K562 (cell line): ENCODE data around the gene SGPL1. TPM values are rescaled to one million over a fixed set of nuclear protein-coding genes. Genes with fewer than 3 reads are reported as not detected.

Source experiments
- ATAC-seq: fragments of 200-7000 bp; cut with Tn5 transposase; 3 replicates; pipeline ENCODE4 v1.9.1; 2020; ENCODE audit warnings: moderate library complexity
- BruUV-seq: library from RNA; stranded (reverse); fragments of 400-500 nt; replicated peaks from 2 replicates; lab custom pipeline; 2021; lab: Mats Ljungman, UMichigan
- CTCF ChIA-PET: fragments of 300-600 bp; formaldehyde crosslinking; extraction: SDS; loops from one replicate; lab custom pipeline; 2021; ENCODE audit warnings: low intra/inter-chr PET ratio; lab: Yijun Ruan, JAX
- POLR2A ChIA-PET: fragments of 300-600, 350-650 bp; sonication (Branson Sonifier 250); formaldehyde crosslinking; extraction: SDS; loops from one replicate; lab custom pipeline; 2021; ENCODE audit warnings: antibody characterized with exemption, inconsistent platforms; lab: Yijun Ruan, JAX
- DNase-seq, 4 experiments: peaks; one replicate each; pipeline versions ENCODE4 v3.0.0 to v3.0.0-alpha.2; 2011 to 2018; ENCODE audit warnings: low spot score in 3 of 4, mixed read lengths in 3 of 4; ENCODE audit errors: extremely low read depth in 1 of 4
- FAIRE-seq: peaks from 2 replicates; lab custom pipeline; 2011; peaks lifted over from hg19 to GRCh38; lab: Jason Lieb, UNC
- H2AFZ ChIP-seq: 2 replicates; pipeline ENCODE4 v1.6.0; 2011; ENCODE audit warnings: low read depth, low read length, control low read depth, inconsistent platforms
- H3K27ac ChIP-seq: fragments of 200-600 bp; 3 replicates; pipeline ENCODE4 v1.8.0; 2011; ENCODE audit warnings: low read depth, mild to moderate bottlenecking, control low read depth, inconsistent platforms, low read length, moderate library complexity, mixed read lengths; ENCODE audit errors: extremely low read depth
- H3K27me3 ChIP-seq, 2 experiments: fragments of 300-600 bp in 1 of 2; 2 replicates in 1 of 2; 3 replicates in 1 of 2; pipeline versions ENCODE4 v1.6.0 to v1.8.0; 2011; ENCODE audit warnings: inconsistent platforms in 2 of 2, low read length in 2 of 2, mild to moderate bottlenecking in 1 of 2, mixed read lengths in 1 of 2, moderate library complexity in 1 of 2; ENCODE audit not compliant: control insufficient read depth in 2 of 2, insufficient read depth in 2 of 2
- H3K36me3 ChIP-seq: fragments of 300-600 bp; 3 replicates; pipeline ENCODE4 v1.8.0; 2011; ENCODE audit warnings: mild to moderate bottlenecking, low read length, inconsistent platforms; ENCODE audit not compliant: control insufficient read depth, insufficient read depth
- H3K4me1 ChIP-seq, 2 experiments: fragments of 200-600 bp in 1 of 2; replicated peaks in 1 of 2; 2 replicates in 1 of 2; 3 replicates in 1 of 2; pipeline versions ENCODE4 v1.5.1 to v1.8.0; 2011; ENCODE audit warnings: inconsistent platforms in 2 of 2, low read length in 2 of 2, mild to moderate bottlenecking in 1 of 2, mixed read lengths in 1 of 2, moderate library complexity in 1 of 2; ENCODE audit not compliant: control insufficient read depth in 2 of 2, insufficient read depth in 2 of 2
- H3K4me2 ChIP-seq: 2 replicates; pipeline ENCODE4 v1.6.1; 2011; ENCODE audit warnings: low read length, control low read depth, inconsistent platforms, mixed read lengths; ENCODE audit not compliant: insufficient read depth
- H3K4me3 ChIP-seq: fragments of 200-600 bp; sonication (generic), shearing (Covaris generic); 2 replicates; pipeline ENCODE4 v1.5.1; 2016; ENCODE audit warnings: control low read depth, inconsistent platforms
- H3K79me2 ChIP-seq: fragments of 200-600 bp; 3 replicates; pipeline ENCODE4 v1.8.0; 2011; ENCODE audit warnings: low read length, inconsistent platforms; ENCODE audit not compliant: control insufficient read depth, insufficient read depth
- H3K9ac ChIP-seq, 2 experiments: 2 replicates each; pipeline versions ENCODE4 v1.6.0 to v1.6.1; 2011; ENCODE audit warnings: low read depth in 2 of 2, low read length in 2 of 2, control low read depth in 1 of 2, inconsistent platforms in 1 of 2, mild to moderate bottlenecking in 1 of 2, mixed read lengths in 1 of 2; ENCODE audit not compliant: insufficient read depth in 1 of 2
- H3K9me1 ChIP-seq: one replicate; pipeline ENCODE4 v1.6.0; 2011; ENCODE audit warnings: inconsistent platforms, mild to moderate bottlenecking, low read length, moderate library complexity; ENCODE audit not compliant: control insufficient read depth, insufficient read depth
- H3K9me3 ChIP-seq: replicated peaks from 2 replicates; pipeline ENCODE4 v1.5.1; 2011; ENCODE audit warnings: low read depth, low read length, inconsistent platforms; ENCODE audit not compliant: control insufficient read depth, insufficient read depth
- H4K20me1 ChIP-seq: replicated peaks from 2 replicates; pipeline ENCODE4 v1.6.1; 2011; ENCODE audit warnings: low read length, inconsistent platforms, mixed read lengths; ENCODE audit not compliant: control insufficient read depth, insufficient read depth
- BRD4 ChIP-seq: fragments of 200-600 bp; sonication (generic); IDR thresholded peaks from 2 replicates; pipeline ENCODE4 v1.6.1; 2017; ENCODE audit warnings: inconsistent platforms
- C11orf30 ChIP-seq: fragments of 450-650 bp; IDR thresholded peaks from 2 replicates; pipeline ENCODE4 v1.6.1; 2016; ENCODE audit warnings: low read depth, mild to moderate bottlenecking
- DIDO1 ChIP-seq: fragments of 450-650 bp; IDR thresholded peaks from 2 replicates; pipeline ENCODE4 v1.6.1; 2016; ENCODE audit warnings: low read depth, missing biosample characterization, missing genetic modification characterization
- E2F3 ChIP-seq: fragments of 250-450 bp; sonication (Bioruptor Pico); IDR thresholded peaks from 2 replicates; pipeline ENCODE4 v1.4.0; 2020; ENCODE audit warnings: mild to moderate bottlenecking
- FOXK1 ChIP-seq: sonication (generic); formaldehyde crosslinking; IDR thresholded peaks from 2 replicates; pipeline ENCODE4 v1.8.0; 2022; ENCODE audit warnings: missing genetic modification reagents, mild to moderate bottlenecking, borderline replicate concordance
- JUND ChIP-seq, 2 experiments: IDR thresholded peaks; 2 replicates in 1 of 2; 3 replicates in 1 of 2; pipeline ENCODE4 v1.6.1; 2011; ENCODE audit warnings: borderline replicate concordance in 2 of 2, low read depth in 2 of 2, low read length in 2 of 2, improper control_type of control experiment in 1 of 2, missing biosample characterization in 1 of 2, missing genetic modification characterization in 1 of 2, missing genetic modification reagents in 1 of 2
- MCM7 ChIP-seq, 2 experiments: fragments of 450-650 bp; IDR thresholded peaks; 2 replicates each; pipeline ENCODE4 v1.6.1; 2016 to 2018
- ZBTB1 ChIP-seq: sonication (generic); formaldehyde crosslinking; IDR thresholded peaks from 2 replicates; pipeline ENCODE4 v1.8.1; 2023; ENCODE audit warnings: missing genetic modification reagents, low read depth, mild to moderate bottlenecking, borderline replicate concordance
- ZNF263 ChIP-seq: sonication (generic); formaldehyde crosslinking; IDR thresholded peaks from 2 replicates; pipeline ENCODE4 v1.8.0; 2022; ENCODE audit warnings: mild to moderate bottlenecking, missing genetic modification reagents, borderline replicate concordance
- ZNF316 ChIP-seq: fragments of 450-650 bp; IDR thresholded peaks from 2 replicates; pipeline ENCODE4 v1.6.1; 2016
- WGBS: fragments of 100-300 bp; shearing (Covaris generic); methylation state at CpG from one replicate; pipeline ENCODE4 v1.1.6; 2016; ENCODE audit warnings: low coverage, mixed read lengths; ENCODE audit not compliant: insufficient coverage; ENCODE audit errors: missing lambda C conversion rate; 5-methylcytosine and 5-hydroxymethylcytosine counted together
- in situ Hi-C: fragments of 300-500 bp; cut with MboI; formaldehyde crosslinking; loops from 4 replicates; pipeline ENCODE4 v1.15.0; 2018; ENCODE audit warnings: inconsistent platforms, mixed read lengths
- intact Hi-C: fragments of 100-400 bp; cut with micrococcal nuclease; formaldehyde crosslinking; loops from 2 replicates; pipeline ENCODE4 v1.14.2; 2022
- polyA plus RNA-seq, 8 experiments: library from polyadenylated mRNA; depleted of rRNA in 4 of 8; stranded (reverse) in 5 of 8; unstranded in 3 of 8; fragments of >200 nt; fragmentation: Nextera tagmentation in 2 of 8; fragmentation: Illumina TruSeq in 1 of 8; extraction: Ambion mirVana in 2 of 8; extraction: Trizol in 1 of 8; gene quantifications; 2 replicates each; pipeline versions ENCODE4 v1.2.1 to v1.2.3, GENCODE V29; 2011 to 2014; ENCODE audit warnings: inconsistent platforms in 1 of 8, missing spikeins in 1 of 8
- total RNA-seq, 7 experiments: library from RNA; depleted of rRNA in 6 of 7; stranded (reverse); fragments of >200 nt in 6 of 7; fragmentation: Illumina TruSeq in 2 of 7; extraction: Trizol in 2 of 7; gene quantifications; 2 replicates each; pipeline versions ENCODE4 v1.2.1 to v1.2.3, GENCODE V29; 2011 to 2021; ENCODE audit warnings: low replicate concordance in 1 of 7
- TF ChIP-seq, protein P1 (sequence below): fragments of 250-450 bp; sonication (Bioruptor Pico); IDR thresholded peaks from 2 replicates; pipeline ENCODE4 v1.5.0; 2021; ENCODE audit warnings: mild to moderate bottlenecking, moderate library complexity
- TF ChIP-seq, protein P2 (sequence below): fragments of 450-650 bp; IDR thresholded peaks from 2 replicates; pipeline ENCODE4 v1.6.1; 2016; ENCODE audit warnings: antibody characterized with exemption
- TF ChIP-seq, protein P3 (sequence below): fragments of 250-450 bp; sonication (Bioruptor Pico); IDR thresholded peaks from 2 replicates; pipeline ENCODE4 v1.4.0; 2020; ENCODE audit warnings: mild to moderate bottlenecking, moderate library complexity
- TF ChIP-seq, protein P4 (sequence below): fragments of 450-650 bp; formaldehyde crosslinking; IDR thresholded peaks from 2 replicates; pipeline ENCODE4 v1.4.0; 2020; ENCODE audit warnings: mild to moderate bottlenecking, moderate library complexity

Gene SGPL1
- total and polyA plus RNA-seq, 9 of the 15 experiments (the other 6 are each of a cell fraction or from before 2014, with no cell fraction given), result 6.0 to 18.0 (median 8.7) TPM

DNA sequence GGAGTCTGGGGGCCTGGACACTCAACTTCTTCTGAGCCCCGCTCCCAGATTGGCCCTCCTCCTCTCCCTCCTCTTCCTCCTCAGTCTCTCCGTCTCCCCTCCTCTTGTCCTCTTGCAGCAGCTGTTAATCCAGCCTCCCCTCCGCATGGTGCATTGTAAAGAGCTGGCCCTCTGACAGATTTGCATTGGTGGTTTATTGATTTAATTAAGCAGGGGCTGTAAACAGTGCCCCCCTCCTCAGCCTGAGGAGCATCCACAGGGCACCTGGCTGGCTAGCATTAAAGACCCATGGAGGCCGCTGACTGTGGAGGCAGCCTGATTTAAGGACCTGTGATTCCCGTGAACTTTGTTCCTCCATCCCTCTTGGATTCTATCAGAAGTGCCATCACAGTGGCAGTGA is 101.5 kb downstream of the SGPL1 start (continued):
- TF ChIP-seq, protein P1, sequence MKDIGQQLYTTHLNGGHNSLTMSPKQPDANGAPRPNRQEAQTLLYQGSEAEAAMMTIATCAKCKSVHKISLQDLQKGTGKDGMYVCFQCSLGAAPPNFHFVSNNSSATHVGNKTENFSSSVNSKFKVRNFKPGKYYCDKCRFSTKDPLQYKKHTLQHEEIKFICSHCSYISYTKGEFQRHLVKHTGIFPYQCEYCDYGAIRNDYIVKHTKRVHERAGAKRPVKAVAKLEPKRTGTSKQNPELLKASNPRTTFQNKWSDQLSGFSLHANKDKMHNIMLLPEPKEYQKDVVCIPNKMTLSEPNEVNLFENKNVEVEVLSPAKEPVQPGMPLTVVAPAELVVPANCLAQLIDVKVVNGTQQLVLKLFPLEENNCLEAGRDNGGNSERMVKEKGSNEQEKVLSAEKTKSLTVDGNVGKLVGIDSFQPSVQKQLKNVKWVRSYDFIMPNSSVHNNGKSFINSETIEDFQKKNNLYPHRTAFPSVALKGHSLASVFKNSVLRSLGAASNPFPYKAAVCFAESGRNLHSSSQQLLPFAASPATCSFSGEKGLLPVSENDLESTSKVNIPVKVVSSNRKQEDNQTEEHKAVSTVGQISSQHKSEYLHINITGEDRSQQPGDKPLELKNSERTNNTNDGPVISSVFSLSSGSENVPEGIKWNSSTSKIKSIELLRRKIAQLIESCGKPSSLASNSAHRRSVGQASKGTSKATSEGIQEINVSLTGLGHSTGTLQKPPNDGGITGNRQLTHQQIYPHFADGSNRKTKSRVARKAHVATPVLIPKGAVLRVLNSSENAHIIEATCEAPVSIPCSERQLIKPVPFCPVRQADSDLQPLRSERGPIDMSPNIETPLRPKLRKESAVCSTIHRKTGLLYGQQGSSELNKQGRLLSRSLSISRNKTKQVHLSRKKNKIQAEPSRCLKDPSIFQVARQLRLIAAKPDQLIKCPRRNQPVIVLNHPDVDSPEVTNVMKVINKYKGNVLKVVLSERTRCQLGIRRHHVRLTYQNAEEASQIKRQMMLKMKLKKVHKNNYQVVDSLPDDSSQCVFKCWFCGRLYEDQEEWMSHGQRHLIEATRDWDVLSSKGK (CRISPR knock-in tag), result no peak
- no peak; the same call in 1 of the 2 replicates for TF ChIP-seq ZNF263
- no peak for TF ChIP-seq JUND (IDR thresholded peaks at IDR 0.05; ENCODE audit: borderline replicate concordance, low read depth, low read length)
- TF ChIP-seq JUND (tag; IDR thresholded peaks at IDR 0.05; ENCODE audit: borderline replicate concordance, low read depth, low read length), result no peak
- TF ChIP-seq DIDO1 (tag), result no peak
- TF ChIP-seq, protein P2, sequence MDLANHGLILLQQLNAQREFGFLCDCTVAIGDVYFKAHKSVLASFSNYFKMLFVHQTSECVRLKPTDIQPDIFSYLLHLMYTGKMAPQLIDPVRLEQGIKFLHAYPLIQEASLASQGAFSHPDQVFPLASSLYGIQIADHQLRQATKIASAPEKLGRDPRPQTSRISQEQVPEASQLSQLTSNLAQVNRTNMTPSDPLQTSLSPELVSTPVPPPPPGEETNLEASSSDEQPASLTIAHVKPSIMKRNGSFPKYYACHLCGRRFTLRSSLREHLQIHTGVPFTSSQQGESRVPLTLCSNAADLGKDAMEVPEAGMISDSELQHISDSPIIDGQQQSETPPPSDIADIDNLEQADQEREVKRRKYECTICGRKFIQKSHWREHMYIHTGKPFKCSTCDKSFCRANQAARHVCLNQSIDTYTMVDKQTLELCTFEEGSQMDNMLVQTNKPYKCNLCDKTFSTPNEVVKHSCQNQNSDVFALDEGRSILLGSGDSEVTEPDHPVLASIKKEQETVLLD, result no peak

DNA sequence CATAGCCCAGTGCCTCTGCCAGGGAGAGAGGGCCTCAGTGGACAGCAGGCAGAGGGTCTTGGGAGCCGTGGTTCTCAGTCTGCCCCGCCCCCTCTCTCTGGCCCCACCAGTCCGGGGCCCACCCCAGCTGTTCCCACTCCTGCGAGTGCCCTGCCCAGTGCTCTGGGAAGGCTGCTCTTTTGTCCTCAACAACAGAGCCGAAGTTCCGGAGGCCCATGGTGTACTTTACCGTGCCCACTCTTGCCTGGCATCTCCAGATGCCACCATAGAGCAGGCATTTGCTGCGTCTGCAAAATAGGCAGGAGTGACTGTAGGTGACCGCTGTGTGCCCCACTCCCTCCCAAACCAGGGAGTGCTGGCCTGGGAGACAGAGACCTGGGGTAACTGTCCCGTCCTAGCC is 101.9 kb downstream of the SGPL1 start:
- ChIA-PET CTCF (no interaction called here), POLR2A (no interaction called here)
- Histone ChIP-seq H4K20me1 (peaks cover 17% of the 10 kb centered on the region), H3K79me2 (no peaks in the 10 kb centered on the region), H3K4me1 (peaks cover 0 to 6% of the 10 kb centered on the region in 2 experiments; a peak in 1 of 5 replicates), H3K4me2 (no peak overlapping the region), H3K9ac (no peak overlapping the region), H3K4me3 (no peak overlapping the region), H3K9me3 (no peaks in the 10 kb centered on the region), H3K27ac (no peak overlapping the region), H2AFZ (no peak overlapping the region), H3K36me3 (no peaks in the 10 kb centered on the region), H3K27me3 (peaks cover 36 to 87% of the 10 kb centered on the region in 2 experiments), H3K9me1 (no peaks in the 10 kb centered on the region)
- in situ Hi-C loops, result no loop called here
- DNase-seq (no peak), ATAC-seq (no peak), FAIRE-seq (no peak)
- no TSS peak for BruUV-seq
- WGBS, result 3% methylated on average over 10 of the region's 10 CpGs
- intact Hi-C loops, result no loop called here
- TF ChIP-seq ZNF316, result 0 out of 2 replicates have a peak, but pooled peaks have one; percentile 10
- TF ChIP-seq MCM7 (IDR thresholded peaks at IDR 0.05), result no peak
- no peak for TF ChIP-seq BRD4
- TF ChIP-seq, protein P3, sequence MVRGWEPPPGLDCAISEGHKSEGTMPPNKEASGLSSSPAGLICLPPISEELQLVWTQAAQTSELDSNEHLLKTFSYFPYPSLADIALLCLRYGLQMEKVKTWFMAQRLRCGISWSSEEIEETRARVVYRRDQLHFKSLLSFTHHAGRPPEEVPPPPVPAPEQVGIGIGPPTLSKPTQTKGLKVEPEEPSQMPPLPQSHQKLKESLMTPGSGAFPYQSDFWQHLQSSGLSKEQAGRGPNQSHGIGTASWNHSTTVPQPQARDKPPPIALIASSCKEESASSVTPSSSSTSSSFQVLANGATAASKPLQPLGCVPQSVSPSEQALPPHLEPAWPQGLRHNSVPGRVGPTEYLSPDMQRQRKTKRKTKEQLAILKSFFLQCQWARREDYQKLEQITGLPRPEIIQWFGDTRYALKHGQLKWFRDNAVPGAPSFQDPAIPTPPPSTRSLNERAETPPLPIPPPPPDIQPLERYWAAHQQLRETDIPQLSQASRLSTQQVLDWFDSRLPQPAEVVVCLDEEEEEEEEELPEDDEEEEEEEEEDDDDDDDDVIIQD (CRISPR knock-in tag), result no peak
- TF ChIP-seq C11orf30, result 0 out of 2 replicates have a peak, but pooled peaks have one; percentile 4
- TF ChIP-seq, protein P4, sequence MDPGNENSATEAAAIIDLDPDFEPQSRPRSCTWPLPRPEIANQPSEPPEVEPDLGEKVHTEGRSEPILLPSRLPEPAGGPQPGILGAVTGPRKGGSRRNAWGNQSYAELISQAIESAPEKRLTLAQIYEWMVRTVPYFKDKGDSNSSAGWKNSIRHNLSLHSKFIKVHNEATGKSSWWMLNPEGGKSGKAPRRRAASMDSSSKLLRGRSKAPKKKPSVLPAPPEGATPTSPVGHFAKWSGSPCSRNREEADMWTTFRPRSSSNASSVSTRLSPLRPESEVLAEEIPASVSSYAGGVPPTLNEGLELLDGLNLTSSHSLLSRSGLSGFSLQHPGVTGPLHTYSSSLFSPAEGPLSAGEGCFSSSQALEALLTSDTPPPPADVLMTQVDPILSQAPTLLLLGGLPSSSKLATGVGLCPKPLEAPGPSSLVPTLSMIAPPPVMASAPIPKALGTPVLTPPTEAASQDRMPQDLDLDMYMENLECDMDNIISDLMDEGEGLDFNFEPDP (CRISPR knock-in tag), result no peak
- TF ChIP-seq E2F3 (CRISPR knock-in tag), result no peak
- no peak for TF ChIP-seq ZBTB1 (CRISPR knock-in tag)
- no peak for TF ChIP-seq FOXK1 (CRISPR knock-in tag)
